Sigmoid colon (tissue), 4 donors: ENCODE data around the gene USP9X.

Experiments
- EP300 ChIP-seq, 4 donors: sonication (generic); formaldehyde crosslinking; IDR thresholded peaks; one replicate each; pipeline ENCODE4 v1.6.1; 2017; ENCODE audit warnings: antibody characterized with exemption in 4 of 4
- POLR2A ChIP-seq, 2 donors: fragments of 450-650 bp; IDR thresholded peaks; one replicate each; pipeline ENCODE4 v1.6.1; 2016; ENCODE audit warnings: antibody characterized with exemption in 2 of 2, mild to moderate bottlenecking in 2 of 2, moderate library complexity in 2 of 2
- POLR2AphosphoS5 ChIP-seq, 4 donors: sonication (generic); formaldehyde crosslinking; IDR thresholded peaks; one replicate each; pipeline ENCODE4 v1.6.1; 2017; ENCODE audit warnings: antibody characterized with exemption in 4 of 4
- TF ChIP-seq, protein P1 (sequence below), 4 experiments: fragments of 450-650 bp in 3 of 4; fragments of 200-600 bp in 1 of 4; IDR thresholded peaks; one replicate each; pipeline ENCODE4 v1.5.1; 2016 to 2019; ENCODE audit warnings: antibody characterized with exemption in 4 of 4, mild to moderate bottlenecking in 3 of 4, moderate library complexity in 2 of 4

DNA sequence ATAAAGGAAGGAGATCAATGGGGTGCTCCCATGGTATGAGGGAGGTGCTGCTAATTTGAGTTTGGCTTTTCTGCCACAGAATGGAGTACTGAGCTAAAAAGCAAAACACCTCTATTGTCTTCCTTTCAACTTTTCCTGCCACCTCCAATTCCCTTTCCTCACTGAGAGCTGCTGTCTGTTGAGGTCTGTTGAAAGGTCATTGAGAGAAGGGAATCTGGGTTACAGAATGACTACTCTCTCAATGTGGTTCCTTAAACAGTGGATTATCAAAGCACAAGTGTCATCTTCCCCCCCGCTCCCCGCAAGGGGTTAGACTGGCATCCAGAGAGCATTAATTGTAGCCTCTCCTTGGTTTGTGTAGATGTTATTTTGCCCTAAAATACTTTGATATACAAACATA is 10.7 kb downstream of the USP9X start:
- TF ChIP-seq, protein P1, sequence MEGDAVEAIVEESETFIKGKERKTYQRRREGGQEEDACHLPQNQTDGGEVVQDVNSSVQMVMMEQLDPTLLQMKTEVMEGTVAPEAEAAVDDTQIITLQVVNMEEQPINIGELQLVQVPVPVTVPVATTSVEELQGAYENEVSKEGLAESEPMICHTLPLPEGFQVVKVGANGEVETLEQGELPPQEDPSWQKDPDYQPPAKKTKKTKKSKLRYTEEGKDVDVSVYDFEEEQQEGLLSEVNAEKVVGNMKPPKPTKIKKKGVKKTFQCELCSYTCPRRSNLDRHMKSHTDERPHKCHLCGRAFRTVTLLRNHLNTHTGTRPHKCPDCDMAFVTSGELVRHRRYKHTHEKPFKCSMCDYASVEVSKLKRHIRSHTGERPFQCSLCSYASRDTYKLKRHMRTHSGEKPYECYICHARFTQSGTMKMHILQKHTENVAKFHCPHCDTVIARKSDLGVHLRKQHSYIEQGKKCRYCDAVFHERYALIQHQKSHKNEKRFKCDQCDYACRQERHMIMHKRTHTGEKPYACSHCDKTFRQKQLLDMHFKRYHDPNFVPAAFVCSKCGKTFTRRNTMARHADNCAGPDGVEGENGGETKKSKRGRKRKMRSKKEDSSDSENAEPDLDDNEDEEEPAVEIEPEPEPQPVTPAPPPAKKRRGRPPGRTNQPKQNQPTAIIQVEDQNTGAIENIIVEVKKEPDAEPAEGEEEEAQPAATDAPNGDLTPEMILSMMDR (IDR thresholded peaks at IDR 0.05), result no peak
- TF ChIP-seq POLR2AphosphoS5 (IDR thresholded peaks at IDR 0.05), result no peak
- no peak for TF ChIP-seq POLR2A (IDR thresholded peaks at IDR 0.05)
- no peak for TF ChIP-seq EP300 (IDR thresholded peaks at IDR 0.05)
